Right lobe of liver (tissue), 4 donors: Measurements from ENCODE around the gene TSKS.

ENCODE experiments used
- CTCF ChIP-seq, 4 donors: fragments of 200-600 bp in 3 of 4; fragments of 450-650 bp in 1 of 4; IDR thresholded peaks; one replicate each; pipeline versions ENCODE4 v1.5.1 to v1.8.0; 2016 to 2022; ENCODE audit warnings: antibody characterized with exemption in 4 of 4, mild to moderate bottlenecking in 2 of 4
- POLR2A ChIP-seq: fragments of 450-650 bp; IDR thresholded peaks from one replicate; pipeline ENCODE4 v1.6.1; 2017; ENCODE audit warnings: antibody characterized with exemption, mild to moderate bottlenecking
- donor health status: DM: no; HTN: no; CAD: no.
- donor health status: DM: no; HTN: no; CAD: no.
- donor health status: DM: no; HTN: yes; CAD: no.

DNA sequence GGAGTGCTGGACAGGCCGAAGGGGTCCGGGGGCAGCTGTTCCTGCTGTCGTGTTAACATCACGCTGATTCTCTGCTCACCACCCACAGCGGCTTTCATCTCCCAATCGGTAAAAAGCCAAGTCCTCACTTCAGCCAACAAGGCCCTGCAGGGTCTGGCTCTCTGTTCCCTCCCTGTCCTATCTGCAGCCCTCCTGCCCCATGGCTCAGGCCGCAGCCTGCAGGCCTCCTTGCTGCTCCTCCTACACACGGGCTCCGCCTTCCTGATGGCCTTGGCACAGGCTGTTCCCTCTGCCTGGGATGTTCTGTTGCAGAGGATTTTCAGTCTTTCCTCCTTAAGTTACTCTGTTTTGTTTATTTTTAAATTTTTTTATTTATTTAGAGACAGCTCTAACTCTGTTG is 27.8 kb upstream of the TSKS start:
- TF ChIP-seq CTCF (IDR thresholded peaks at IDR 0.05) (no peak), POLR2A (no peak)
